Left hindlimb (tissue), 1 donor: ENCODE results near the gene CCBE1.
"Not testable (repeated sequence)": the region's sequence is repeated elsewhere in the genome, so short reads cannot be mapped to it uniquely, and the experiment has no call there.

Experiments
- DNase-seq: peaks from one replicate; pipeline ENCODE4 v3.0.0-alpha.2; 2018

CCBE1 gene

DNA sequence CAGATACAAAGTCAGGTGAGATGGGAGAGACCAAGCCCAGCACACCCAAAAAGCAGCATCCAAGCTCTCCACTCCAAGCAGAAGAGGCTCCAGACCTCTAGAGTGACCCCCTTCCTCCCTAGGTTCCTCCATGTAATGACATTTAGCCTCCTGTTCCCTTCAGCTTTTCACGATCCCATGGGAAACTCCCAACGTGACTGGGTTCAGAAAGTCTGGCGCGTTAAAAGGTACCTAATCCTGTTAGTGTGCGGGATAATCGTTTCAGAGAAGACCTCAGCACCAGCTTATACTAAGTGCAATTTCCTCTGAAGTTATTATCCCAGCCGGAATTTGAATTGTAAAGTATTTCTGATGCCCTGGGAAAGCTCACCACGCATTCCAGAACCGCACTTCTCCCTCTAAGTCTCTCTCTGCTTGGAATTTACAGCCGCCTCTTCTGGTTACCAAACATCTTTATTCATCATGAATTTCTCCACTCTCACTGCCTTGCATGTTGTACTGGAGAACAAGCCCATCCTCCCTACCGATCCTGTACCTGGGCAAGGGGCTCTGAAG, 46.9 kb downstream of the CCBE1 start:
- DNase-seq: no peak

DNA sequence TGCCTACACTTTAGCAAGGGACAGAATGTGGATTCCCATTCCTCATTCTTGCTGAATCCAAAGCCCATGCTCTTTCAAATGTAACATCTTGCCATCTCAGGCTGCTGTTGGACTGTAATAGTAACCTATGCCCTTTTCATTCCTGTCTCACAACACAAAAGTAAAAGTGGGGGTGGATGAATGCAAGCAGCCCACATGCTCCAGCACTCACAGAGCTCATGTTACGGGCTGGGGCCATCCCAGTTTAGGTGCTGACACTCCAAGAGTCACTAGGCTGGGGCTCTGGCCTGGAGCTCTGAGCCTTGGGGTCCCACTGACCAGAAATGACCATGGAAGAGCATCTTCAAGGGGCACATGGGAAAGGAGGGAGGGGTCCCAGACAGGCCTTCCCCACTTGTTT, 47.6 kb downstream of the CCBE1 start:
- DNase-seq: no peak

DNA sequence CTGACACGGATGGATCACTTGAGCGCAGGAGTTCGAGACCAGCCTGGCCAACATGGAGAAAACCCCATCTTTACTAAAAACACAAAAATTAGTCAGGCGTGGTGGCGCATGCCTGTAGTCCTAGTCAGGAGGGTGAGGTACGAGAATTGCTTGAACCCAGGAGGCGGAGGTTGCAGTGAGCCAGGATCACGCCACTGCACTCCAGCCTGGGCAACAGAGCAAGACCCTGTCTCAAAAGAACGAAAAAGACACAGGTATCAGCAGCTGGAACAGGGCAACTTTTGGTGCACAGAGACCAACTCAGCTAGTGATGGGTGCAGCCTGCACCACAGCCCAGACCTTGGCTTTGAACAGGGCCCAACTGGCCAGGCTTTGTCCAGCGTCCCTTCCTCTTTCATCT, 48.8 kb downstream of the CCBE1 start:
- not testable (repeated sequence) for DNase-seq

DNA sequence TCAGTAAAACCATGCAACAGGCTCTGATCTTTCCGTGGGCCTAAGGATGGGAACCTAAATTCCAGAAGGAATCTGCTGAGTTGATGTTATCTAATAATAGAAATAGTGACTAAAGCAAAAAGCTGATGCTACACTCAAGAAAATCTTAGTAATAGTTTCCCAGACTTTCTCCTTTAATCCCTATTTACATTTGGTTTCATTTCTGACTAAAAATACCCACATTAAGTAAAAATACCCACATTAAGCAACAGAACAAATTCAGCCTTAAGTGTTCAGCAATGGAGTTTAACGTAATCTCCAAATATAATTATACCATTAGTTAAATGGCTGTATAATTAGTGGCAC, 50.3 kb downstream of the CCBE1 start:
- no peak for DNase-seq

DNA sequence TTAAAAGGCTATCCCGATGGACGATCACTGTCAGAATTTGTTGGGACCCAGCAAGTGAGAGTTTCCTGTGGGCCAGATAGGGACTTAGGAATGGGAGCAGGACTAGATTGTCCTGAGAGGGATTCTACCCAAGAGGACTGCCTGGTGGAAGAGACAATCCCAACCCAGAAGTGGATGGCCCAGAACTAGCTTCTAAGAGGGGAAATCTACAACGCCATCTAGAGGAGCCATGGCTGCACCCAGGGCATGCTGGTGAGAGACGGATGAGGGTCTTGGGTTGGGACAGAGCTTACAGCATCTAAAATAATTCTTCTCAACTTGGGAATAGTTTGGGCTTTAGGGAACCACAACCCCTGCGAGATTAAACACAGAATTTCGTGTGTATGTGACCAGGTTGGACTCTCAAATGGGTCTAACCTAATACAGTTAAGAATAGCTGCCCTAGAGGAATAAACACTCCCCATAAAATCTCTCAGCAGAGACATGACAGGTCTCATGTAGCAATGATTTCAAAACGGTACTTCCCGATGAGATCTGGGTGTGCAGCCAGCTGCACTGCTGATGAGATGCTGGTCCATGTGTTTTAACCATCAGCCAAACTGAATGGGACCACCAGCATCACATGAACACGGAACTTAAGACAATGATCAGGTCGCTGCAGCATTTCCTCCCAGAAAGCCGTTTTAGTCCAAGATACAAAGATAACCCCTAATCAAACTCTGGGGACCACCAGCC, 50.8 kb downstream of the CCBE1 start:
- DNase-seq: no peak

DNA sequence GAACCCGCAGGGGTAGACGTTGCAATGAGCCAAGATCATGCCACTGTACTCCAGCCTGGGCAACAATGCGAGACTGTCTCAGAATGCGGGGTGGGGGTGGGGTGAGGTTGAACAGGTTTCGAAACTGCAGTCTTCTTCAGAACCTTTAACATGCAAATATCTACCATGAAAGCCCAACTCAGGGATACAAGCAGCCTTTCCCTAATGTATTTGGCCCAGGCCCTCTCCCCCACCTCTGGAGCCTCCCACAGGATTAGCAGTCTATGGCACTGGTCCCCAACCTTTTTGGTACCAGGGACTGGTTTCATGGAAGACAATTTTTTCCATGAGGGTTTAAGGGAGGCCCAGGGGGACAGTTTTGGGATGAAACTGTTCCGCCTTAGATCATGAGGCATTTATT, 53.5 kb downstream of the CCBE1 start:
- no peak for DNase-seq

DNA sequence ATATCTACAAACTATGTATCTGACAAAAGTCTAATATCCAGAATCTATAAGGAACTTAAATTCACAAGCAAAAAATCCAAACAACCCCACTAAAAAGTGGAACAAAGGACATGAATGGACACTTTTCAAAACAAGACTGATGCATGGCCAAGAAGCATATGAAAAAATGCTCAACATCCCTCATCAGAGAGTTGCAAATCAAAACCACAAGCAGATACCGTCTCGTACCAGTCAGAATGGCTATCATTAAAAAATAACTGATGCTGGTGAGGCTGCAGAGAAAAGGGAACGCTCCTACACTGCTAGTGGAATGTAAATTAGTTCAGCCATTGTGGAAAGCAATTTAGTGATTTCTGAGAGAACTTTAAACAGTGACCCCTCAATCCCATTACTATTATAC, 56.5 kb downstream of the CCBE1 start:
- DNase-seq: no peak

DNA sequence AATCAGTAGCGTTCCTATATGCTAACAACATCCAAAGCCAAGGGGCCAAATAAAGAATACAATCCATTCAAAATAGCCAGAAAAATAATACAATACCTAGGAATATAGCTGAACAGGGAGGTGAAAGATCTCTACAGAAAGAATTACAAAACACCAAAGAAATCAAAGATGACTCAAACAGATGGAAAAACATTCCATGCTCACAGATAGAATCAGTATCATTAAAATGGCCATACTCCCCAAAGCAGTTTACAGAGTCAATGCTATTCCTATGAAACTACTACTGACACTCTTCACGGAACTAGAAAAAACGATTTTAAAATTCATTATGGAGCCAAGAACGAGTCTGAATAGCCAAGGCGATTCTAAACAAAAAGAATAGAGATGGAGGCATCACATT, 57.4 kb downstream of the CCBE1 start:
- DNase-seq: no peak

DNA sequence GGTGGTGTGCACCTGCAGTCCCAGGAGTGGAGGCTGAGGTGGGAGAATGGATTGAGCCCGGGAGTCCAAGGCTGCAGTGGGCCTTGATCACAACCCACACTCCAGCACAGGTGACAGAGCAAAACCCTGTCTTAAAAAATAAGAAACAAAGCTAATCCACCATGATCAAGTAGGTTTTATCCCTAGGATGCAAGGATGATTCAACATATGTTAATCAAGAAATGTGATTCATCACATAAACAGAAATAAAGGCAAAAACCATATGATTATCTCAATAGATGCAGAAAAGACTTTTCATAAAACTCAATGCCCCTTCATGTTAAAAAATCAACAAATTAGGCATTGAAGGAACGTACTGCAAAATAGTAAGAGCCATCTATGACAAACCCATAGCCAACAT, 58.1 kb downstream of the CCBE1 start:
- no peak for DNase-seq

DNA sequence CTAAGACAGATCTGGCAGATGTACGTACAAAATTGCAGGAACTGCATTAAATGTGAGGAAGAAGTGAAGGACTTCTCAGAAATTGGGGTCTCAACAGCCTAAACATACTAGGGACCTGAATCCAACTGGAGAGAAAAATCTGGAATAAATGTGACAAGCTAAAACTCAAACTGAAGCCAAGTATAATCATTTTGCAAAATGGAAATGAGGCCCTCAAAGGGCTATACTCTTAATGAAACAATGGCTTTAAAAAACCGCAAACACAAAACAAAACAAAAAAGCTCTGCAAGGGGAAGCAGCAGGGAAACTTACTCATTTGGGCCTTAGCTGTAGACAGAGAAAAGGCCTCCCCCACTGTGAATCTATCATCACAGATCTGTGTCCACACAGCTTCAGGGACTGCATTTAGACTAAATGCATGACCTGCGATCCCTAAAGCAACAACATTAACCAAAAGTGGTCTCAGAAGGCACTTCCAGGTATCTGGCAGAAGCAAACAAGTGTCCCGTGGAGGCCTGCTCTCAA, 63.2 kb downstream of the CCBE1 start:
- DNase-seq: no peak

DNA sequence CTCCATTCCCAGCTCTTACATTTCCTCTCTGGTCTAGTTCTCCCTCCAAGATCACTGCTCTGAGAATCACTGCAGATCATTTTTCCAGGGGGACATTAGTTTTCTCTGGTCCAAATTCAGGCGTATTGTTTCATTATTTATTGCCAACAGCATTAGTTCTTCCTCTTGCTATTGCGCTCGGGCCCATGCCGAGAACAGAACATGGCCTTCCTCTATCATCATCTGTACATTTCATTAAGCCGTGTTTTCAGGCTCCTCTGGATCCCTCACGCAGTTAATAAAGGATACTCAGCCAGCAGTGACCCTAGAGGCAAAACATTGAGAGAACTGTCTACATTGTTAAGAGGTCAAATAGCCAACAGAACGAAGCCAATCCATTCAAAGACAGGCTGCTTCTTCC, 63.9 kb downstream of the CCBE1 start:
- DNase-seq: no peak

DNA sequence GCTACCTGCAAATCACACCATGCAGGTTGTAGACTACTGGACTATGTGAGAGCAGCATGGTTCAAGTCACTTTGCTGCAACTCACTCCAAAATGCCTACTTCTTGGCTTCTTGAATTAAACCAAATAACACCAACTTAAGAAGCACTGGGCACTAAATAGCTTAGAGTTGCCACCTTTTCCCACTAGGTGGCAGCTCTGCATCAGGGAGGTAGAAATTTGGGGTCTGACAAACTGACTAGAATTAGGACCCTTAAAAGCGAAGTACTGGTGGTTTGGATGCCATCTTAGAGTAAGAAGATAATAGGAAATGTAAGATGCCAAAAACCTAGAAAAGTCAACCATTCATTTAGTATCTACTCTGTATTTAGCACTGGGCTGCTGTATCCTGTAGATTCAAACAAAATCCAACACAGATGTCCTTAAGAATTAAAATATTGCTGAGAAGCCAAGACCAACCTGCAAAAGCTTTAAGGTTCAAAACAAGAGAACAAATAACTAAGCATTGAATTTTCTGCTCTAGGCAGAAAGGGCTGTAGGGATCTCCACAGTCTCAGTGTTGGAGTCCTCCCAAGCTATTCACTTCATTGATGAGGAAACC, 65.5 kb downstream of the CCBE1 start:
- no peak for DNase-seq

DNA sequence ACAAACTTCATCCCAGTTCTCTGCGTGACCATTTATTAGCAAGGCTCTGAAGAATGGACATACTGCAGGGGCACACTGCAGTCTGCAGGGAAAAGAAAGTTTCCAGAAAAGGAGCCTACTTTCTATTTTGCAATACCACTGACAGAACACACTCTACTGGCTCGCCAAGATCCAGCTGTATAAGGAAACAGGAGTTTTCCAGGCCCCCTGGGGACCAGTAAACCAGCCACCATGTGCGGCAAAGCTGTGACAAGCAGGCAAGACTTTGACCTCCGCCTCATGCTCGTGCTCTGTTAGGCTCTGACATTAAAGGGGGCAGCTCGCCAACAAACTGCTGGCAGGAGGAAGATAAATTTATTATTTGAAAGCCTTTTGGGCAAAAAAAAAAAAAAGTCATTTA, 67.3 kb downstream of the CCBE1 start:
- no peak for DNase-seq

DNA sequence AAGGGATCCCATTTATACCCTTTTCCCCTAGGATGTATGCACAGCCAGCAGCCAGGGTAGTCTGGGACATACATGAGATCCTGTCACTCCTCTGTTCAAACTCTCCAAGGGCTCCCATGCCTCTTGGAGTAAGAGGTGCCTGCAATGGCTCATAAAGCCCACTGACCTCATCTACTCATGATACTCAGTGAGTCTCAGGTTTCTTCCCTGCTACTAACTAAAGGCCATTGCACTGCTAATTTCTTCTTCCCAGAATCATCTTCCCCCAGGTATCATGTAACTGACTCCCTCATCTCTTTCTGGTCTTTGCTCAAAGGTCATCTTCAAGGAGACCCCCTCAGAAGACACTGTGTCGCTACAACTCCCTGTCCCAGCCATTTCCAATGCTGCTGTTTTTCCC, 68.2 kb downstream of the CCBE1 start:
- no peak for DNase-seq

DNA sequence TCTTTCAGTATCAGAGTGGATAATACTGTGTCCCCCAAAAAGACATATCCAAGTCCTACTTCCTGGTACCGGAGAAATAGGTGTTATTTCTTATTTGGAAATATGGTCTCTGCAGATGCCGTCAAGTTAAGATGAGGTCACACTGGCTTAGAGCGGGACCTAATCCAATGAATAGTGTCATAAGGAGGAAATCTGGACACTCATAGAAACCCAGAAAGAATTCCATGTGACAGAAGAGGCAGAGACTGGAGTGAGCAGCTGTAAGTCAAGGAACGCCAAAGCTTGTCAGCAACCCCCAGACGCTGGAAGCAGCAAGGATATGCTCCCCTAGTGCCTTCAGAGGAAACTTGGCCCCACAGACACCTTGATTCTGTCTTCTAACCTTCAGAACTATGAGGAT, 69.8 kb downstream of the CCBE1 start:
- DNase-seq: no peak

DNA sequence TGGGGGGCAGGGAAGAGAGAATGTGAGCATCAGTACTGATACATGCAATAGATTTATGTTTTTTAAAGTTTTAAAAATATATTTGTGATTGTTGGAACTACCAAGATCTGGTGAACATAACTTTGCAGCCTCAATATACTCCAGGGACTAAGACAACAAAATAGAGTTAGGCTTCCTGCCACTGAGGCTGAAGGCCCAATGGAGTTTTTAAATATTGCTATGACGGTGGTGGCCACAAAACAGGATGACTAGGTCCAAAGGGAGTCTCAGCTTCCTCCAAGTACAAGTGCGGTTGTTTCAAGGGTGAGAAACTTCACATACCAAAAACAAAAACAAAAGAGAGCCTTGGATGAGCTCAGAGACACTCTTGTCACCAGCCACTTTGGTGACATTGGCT, 72.9 kb downstream of the CCBE1 start:
- no peak for DNase-seq

DNA sequence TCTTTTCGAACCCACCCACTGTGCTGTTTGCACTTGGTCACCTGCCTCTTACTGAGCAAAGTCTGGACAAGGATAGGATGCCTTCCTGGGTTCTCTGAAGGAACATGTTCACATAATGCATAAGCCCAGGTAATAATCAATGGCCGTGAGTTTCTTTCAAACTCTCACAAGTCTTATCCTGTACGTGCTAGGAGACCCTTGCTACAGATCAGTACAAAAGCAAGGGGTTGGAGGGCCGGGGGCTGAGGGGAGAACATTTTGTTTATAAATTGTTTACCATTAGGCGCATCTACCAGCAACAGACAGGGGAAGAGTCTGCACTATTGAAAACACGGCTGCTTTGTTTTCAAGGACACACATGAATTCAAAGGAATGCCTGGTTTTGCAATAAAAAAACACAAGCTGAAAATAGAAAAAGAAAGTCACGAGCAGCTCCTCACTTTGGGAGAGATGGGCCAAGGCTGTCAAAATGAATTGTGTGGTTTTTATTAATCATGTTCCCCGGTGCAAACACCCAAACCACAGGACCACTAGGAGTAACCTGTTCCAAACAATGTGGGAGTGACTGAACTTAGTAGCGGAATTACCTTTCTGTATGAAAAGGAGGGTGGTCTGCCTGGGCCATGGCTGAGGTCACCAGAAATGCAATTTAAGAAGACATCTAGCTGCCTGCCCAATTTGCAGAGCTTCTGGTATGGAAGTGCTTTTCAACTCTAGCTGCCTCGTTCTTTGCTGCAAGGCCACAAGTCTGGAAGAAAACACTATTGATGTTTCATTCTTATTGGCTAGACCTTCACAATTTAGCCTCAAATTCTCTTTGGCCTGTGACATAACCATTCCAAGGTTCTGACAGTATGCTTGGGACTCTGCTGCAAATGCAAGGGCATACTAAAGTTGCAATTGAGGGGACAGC, 73.5 kb downstream of the CCBE1 start:
- no peak for DNase-seq

DNA sequence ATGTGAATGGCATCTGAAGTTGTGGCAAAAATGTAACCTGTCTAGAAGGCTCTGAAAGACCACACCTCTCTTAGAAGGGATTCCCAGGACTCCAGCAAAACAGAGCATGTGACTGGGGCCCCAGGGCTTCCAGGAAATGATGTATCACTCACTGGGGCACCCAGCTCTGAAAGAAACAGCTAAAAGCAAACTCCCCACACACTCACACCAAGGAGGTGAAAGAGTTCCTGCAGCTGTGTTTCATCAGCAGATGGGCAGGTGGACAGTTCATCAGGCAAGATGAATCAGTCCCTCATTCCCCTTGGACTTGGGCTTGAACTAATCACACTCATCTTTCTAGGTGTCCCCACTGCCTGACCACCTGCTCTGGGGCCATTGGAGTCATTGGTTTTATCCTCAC, 76.2 kb downstream of the CCBE1 start:
- DNase-seq: no peak

DNA sequence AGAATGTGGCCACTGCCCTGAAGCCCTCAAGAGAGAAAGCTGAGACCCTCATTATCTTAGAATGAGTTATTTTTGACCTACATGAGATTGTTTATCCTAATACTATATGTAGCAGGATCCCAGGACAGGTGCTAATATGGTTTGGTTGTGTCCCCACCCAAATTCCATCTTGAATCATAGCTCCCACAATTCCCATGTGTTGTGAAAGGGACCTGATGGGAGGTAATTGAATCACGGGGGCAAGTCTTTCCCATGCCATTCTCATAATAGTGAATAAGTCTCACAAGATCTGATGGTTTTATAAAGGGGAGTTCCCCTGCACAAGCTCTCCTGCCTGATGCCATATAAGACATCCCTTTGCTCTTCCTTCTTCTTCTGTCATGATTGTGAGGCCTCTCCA, 76.8 kb downstream of the CCBE1 start:
- DNase-seq: no peak

DNA sequence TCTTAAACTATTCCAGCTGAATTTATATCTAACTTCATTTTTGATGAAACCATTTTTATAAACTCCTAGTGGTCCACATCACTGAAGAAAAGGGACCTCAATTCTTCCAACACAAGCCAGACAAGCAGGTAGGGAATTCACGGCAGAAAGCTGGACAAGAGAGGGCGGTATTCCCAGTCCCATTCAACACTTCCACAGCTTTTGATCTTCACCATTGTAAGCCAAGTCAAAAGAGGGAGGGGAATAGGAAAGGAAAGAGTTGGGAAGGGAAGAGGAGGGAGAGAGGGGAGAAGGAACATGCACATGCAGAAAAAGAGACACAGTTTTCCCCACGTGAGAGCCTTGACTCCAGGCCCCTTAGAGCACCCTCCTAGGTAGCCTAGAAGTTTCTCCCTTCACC, 77.4 kb downstream of the CCBE1 start:
- no peak for DNase-seq

DNA sequence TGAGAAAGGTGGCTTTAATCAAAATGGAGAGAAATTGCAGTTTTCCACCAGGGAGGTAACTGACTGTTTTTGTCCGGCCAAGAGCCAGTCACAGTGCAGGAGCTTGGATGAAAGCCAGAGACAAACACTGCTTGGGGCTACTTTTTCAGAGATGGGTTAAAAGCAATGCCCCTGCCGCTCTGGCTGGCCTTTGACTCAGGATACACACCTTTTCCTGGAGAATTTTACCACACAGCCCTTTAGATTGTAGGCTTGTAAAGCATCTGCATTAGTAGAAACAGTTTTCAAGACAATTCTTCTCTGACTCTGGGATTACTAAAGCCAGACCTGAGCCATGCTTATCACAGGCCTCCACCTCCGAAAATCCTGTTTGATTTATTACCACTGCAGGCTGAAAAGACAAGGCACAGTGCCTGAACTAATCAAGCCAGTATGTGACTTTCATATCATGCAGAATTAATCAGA, 79.7 kb downstream of the CCBE1 start:
- DNase-seq: no peak

DNA sequence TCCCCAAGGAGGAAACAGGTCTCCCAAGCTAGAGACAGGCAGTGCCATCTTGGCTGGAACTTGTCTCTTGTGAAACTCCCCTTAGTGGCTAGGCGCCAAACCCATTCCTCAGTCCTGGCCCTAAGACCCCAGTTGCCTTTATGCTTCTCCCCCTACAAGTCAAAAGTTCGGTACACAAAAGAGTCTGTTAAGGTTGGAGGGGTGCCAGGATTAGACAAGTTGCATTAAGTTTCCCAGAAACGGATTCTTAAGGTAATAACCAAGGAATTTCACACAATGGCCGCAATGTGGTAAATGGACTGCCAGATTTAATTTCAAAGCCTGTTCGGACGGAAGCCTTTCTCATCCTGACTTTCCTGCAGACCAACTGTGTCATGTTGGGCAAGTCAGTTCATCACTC, 80.7 kb downstream of the CCBE1 start:
- DNase-seq: no peak

DNA sequence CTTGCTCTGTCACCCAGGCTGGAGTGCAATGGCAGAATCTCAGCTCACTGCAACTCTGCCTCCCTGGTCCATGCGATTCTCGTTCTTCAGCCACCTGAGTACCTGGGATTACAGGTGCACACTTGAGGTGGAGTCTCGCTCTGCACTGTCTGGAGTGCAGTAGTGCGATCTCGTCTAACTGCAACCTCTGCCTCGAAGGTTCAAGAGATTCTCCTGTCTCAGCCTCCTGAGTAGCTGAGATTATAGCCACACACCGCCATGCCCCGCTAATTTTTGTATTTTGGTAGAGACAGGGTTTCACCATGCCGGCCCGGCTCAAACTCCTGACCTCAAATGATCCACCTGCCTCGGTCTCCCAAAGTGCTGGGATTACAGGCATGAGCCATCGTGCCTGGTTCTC, 83.3 kb downstream of the CCBE1 start:
- no peak for DNase-seq
